Measurements from ENCODE around the gene STRA8.

The STRA8 gene

GRCh38 chr7:135262623-135263320, 29.1 kb downstream of the STRA8 start:
- no peak for TF ChIP-seq CTCF (IDR thresholded peaks at IDR 0.05; ENCODE audit: insufficient read depth, low read depth, low read length, missing control alignments)
- peak; percentile 12 for DNase-seq (ENCODE audit: low read depth)
- no peak overlapping the region for H3K4me3 ChIP-seq (ENCODE audit: low read depth, low read length)

- DNase-seq (ENCODE audit: low read depth), result no peak
- no peak for TF ChIP-seq CTCF (IDR thresholded peaks at IDR 0.05; ENCODE audit: insufficient read depth, low read depth, low read length, missing control alignments)
- no peak overlapping the region for H3K4me3 ChIP-seq (ENCODE audit: low read depth, low read length)
These were observed 29.8 kb downstream of the STRA8 start for GRCh38 chr7:135263321-135263970.

- H3K4me3 ChIP-seq (ENCODE audit: low read depth, low read length), result no peak overlapping the region
- TF ChIP-seq CTCF (IDR thresholded peaks at IDR 0.05; ENCODE audit: insufficient read depth, low read depth, low read length, missing control alignments), result no peak
- no peak for DNase-seq (ENCODE audit: low read depth)
These were observed 32.0 kb downstream of the STRA8 start for GRCh38 chr7:135265637-135266036.

GRCh38 chr7:135269921-135270320, 36.3 kb downstream of the STRA8 start:
- DNase-seq (ENCODE audit: low read depth), result no peak
- TF ChIP-seq CTCF (IDR thresholded peaks at IDR 0.05; ENCODE audit: insufficient read depth, low read depth, low read length, missing control alignments), result no peak
- no peak overlapping the region for H3K4me3 ChIP-seq (ENCODE audit: low read depth, low read length)

GRCh38 chr7:135270577-135271254, 37.1 kb downstream of the STRA8 start:
- no peak overlapping the region for H3K4me3 ChIP-seq (ENCODE audit: low read depth, low read length)
- no peak for TF ChIP-seq CTCF (IDR thresholded peaks at IDR 0.05; ENCODE audit: insufficient read depth, low read depth, low read length, missing control alignments)
- DNase-seq (ENCODE audit: low read depth), result no peak

- no peak for DNase-seq (ENCODE audit: low read depth)
- TF ChIP-seq CTCF (IDR thresholded peaks at IDR 0.05; ENCODE audit: insufficient read depth, low read depth, low read length, missing control alignments), result no peak
- H3K4me3 ChIP-seq (ENCODE audit: low read depth, low read length), result no peak overlapping the region
These were observed 37.6 kb downstream of the STRA8 start for GRCh38 chr7:135271255-135271615.

Data from GM12865 (cell line).